SU-DHL-6 (cell line): ENCODE measurements around the gene TMC1.

Source experiments
- H2AFZ ChIP-seq: fragments of 200-600 bp; sonication (generic); 2 replicates; pipeline ENCODE4 v1.6.1; 2014; ENCODE audit warnings: low read depth, mild to moderate bottlenecking, moderate library complexity, mixed read lengths, antibody characterized with exemption, low read length; ENCODE audit not compliant: severe bottlenecking
- H3F3A ChIP-seq: fragments of 200-600 bp; shearing (Covaris generic); 2 replicates; pipeline ENCODE4 v1.6.0; 2016; ENCODE audit warnings: antibody characterized with exemption, mild to moderate bottlenecking; ENCODE audit not compliant: insufficient read depth
- H3K27ac ChIP-seq: fragments of 200-600 bp; sonication (generic); 2 replicates; pipeline ENCODE4 v1.5.1; 2016; ENCODE audit warnings: low read depth, mild to moderate bottlenecking, low read length, moderate library complexity, mixed read lengths
- H3K27me3 ChIP-seq: fragments of 200-600 bp; sonication (generic), shearing (Covaris generic); 2 replicates; pipeline ENCODE4 v1.6.0; 2014; ENCODE audit warnings: mild to moderate bottlenecking, low read length
- H3K36me3 ChIP-seq: fragments of 200-600 bp; sonication (generic); 2 replicates; pipeline ENCODE4 v1.6.1; 2014; ENCODE audit warnings: mild to moderate bottlenecking, low read length, mixed read lengths
- H3K4me2 ChIP-seq: fragments of 300-600, 200-600 bp; shearing (Covaris generic), sonication (generic); 2 replicates; pipeline ENCODE4 v1.6.0; 2014; ENCODE audit warnings: low read length, low read depth, mild to moderate bottlenecking; ENCODE audit not compliant: poor library complexity, severe bottlenecking
- H3K4me3 ChIP-seq: fragments of 200-600 bp; sonication (generic); 2 replicates; pipeline ENCODE4 v1.5.1; 2014; ENCODE audit warnings: antibody characterized with exemption, low read length, mild to moderate bottlenecking, mixed read lengths; ENCODE audit not compliant: insufficient read depth, poor library complexity, severe bottlenecking
- H3K79me2 ChIP-seq: fragments of 200-600 bp; sonication (generic); 2 replicates; pipeline ENCODE4 v1.6.1; 2014; ENCODE audit warnings: mild to moderate bottlenecking, low read length, moderate library complexity; ENCODE audit not compliant: insufficient read depth
- H3K9ac ChIP-seq: fragments of 200-600 bp; sonication (generic); 2 replicates; pipeline ENCODE4 v1.7.0; 2014; ENCODE audit warnings: mild to moderate bottlenecking, low read length
- H3K9me2 ChIP-seq: fragments of 200-600 bp; sonication (generic); replicated peaks from 2 replicates; pipeline ENCODE4 v1.6.1; 2014; ENCODE audit warnings: low read length; ENCODE audit not compliant: insufficient read depth
- H3K9me3 ChIP-seq: fragments of 200-600 bp; sonication (generic); 2 replicates; pipeline ENCODE4 v1.6.1; 2014; ENCODE audit warnings: low read length, mixed read lengths; ENCODE audit not compliant: insufficient read depth
- H4K20me1 ChIP-seq: fragments of 200-600 bp; sonication (generic); 2 replicates; pipeline ENCODE4 v1.6.1; 2014; ENCODE audit warnings: low read depth, mild to moderate bottlenecking, antibody characterized with exemption, low read length, moderate library complexity, mixed read lengths
- EZH2phosphoT487 ChIP-seq: fragments of 200-600 bp; sonication (generic), shearing (Covaris generic); conservative IDR thresholded peaks from 2 replicates; pipeline ENCODE4 v1.6.1; 2018; ENCODE audit warnings: mild to moderate bottlenecking, antibody characterized with exemption, low read length, moderate library complexity, mixed read lengths
- TF ChIP-seq, protein P1 (sequence below): fragments of 200-600 bp; sonication (generic); IDR thresholded peaks from one replicate; pipeline ENCODE4 v1.5.1; 2017; ENCODE audit warnings: antibody characterized with exemption, mild to moderate bottlenecking, low read length, moderate library complexity; ENCODE audit not compliant: insufficient read depth, poor library complexity, severe bottlenecking

Gene TMC1

DNA sequence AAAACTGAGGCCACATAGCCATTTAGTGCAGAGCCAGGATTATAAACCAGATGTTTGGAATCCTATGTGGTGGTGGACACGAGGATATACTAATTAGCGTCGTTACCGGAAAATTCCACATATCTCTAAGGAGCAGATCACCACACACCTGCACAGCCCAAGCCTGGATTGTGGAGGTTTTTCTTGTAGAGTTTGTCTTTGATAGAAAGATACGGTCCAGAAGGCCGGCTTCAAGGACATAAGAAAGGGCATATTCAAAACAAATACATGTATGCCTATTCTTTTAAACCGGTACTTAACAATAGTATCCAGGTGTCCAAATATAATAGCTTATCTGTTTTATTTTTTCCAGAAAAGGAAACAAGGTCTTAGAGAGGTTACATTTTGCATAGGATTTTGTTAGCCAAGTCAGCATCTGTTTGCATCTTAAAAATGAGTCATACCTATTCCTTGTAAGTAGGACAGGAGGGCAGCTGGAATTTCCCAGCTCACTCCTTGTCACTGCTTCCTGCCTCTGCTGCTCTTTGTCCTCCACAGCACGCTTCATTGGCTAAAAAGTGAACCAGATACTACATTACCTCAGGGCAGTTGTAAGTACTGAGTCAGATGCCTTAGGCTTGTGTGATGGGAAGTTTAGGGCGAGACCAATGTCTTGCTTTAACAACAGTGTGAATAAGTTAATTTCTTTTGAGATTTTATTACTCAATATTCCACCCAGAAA, 3.6 kb downstream of the TMC1 start:
- Histone ChIP-seq H3K9me3 (no peaks in the 10 kb centered on the region), H3K4me2 (no peak overlapping the region), H3K79me2 (no peaks in the 10 kb centered on the region), H3K36me3 (no peaks in the 10 kb centered on the region), H3K9me2 (no peaks in the 10 kb centered on the region), H3K9ac (no peak overlapping the region), H3F3A (no peaks in the 10 kb centered on the region), H3K27ac (no peak overlapping the region), H4K20me1 (no peaks in the 10 kb centered on the region), H3K4me3 (no peak overlapping the region), H3K27me3 (no peaks in the 10 kb centered on the region), H2AFZ (no peak overlapping the region)
- TF ChIP-seq EZH2phosphoT487 = no peak
- TF ChIP-seq, protein P1, sequence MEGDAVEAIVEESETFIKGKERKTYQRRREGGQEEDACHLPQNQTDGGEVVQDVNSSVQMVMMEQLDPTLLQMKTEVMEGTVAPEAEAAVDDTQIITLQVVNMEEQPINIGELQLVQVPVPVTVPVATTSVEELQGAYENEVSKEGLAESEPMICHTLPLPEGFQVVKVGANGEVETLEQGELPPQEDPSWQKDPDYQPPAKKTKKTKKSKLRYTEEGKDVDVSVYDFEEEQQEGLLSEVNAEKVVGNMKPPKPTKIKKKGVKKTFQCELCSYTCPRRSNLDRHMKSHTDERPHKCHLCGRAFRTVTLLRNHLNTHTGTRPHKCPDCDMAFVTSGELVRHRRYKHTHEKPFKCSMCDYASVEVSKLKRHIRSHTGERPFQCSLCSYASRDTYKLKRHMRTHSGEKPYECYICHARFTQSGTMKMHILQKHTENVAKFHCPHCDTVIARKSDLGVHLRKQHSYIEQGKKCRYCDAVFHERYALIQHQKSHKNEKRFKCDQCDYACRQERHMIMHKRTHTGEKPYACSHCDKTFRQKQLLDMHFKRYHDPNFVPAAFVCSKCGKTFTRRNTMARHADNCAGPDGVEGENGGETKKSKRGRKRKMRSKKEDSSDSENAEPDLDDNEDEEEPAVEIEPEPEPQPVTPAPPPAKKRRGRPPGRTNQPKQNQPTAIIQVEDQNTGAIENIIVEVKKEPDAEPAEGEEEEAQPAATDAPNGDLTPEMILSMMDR = no peak

DNA sequence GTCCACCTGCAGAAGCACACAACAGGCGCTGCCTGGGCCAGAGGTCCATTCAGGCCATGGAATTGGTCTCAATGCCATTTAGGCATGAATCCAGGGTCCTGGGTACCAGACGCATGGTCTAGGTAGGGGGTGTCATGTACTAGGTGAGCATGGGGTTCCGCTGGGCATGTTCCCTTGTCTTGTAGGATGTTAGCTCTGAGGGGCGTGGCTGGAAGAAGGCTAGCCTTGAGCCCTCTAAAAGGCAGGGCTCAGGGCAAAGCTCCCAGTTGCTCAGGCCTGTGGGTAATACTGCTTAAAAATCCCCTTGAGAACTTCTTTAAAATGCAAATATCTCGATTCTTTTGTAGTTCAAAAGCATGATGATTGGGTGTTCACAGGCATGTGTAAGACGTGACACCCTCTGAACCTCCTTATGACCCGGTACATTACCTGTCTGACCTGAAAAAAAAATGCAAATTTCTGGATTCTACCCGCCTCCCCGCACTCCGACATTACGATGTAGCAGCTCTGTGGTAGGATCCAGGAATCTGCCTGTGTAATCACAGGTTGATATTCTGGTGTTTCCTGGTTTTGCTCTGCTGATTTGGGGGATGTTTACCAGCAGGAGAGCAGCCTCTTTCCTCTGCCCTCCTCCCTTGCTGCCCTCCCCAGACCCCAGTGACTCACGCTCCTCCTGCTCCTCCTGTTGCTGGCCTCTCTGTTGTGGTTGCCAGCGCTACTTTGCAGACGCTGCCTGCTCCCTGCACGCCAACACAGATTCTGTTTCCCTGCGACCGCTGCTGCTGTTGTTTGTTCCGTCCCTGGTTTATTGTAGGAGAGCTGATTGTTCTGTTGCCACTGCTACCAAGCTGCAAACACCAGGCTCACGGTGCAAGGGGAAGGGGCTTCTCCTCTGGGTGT, 5.7 kb downstream of the TMC1 start:
- no peak overlapping the region for H2AFZ ChIP-seq
- H3K36me3 ChIP-seq = no peaks in the 10 kb centered on the region
- H3K79me2 ChIP-seq = no peaks in the 10 kb centered on the region
- H3K4me3 ChIP-seq = no peak overlapping the region
- H3K27ac ChIP-seq = no peak overlapping the region
- no peak for TF ChIP-seq EZH2phosphoT487
- TF ChIP-seq, protein P1 = no peak
- no peaks in the 10 kb centered on the region for H3F3A ChIP-seq
- no peak overlapping the region for H3K4me2 ChIP-seq
- H3K9me3 ChIP-seq = no peaks in the 10 kb centered on the region
- H3K9ac ChIP-seq = no peak overlapping the region
- no peaks in the 10 kb centered on the region for H4K20me1 ChIP-seq
- H3K9me2 ChIP-seq = no peaks in the 10 kb centered on the region
- H3K27me3 ChIP-seq = no peaks in the 10 kb centered on the region

DNA sequence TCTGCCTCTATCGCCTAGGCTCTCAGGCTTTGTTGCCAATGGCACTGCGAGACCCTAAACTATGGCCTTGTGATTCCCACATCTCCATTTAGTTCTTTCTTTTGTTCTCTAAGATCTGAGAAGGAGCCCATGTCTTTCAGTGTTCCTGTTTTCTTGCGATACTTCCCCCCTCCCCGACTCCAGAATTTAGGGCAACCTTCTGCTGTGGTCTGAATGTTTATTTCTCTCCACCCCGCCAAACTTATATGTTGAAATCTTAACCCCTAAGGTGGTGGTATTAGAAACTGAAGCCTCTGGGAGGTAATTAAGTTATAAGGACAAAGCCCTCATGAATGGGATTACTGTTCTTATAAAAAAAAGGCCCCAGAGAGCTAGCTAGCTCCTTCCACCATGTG, 6.4 kb downstream of the TMC1 start:
- Histone ChIP-seq H3K9me2 (no peaks in the 10 kb centered on the region), H4K20me1 (no peaks in the 10 kb centered on the region), H3F3A (no peaks in the 10 kb centered on the region), H3K9ac (no peak overlapping the region), H2AFZ (no peak overlapping the region), H3K4me2 (no peak overlapping the region), H3K27ac (no peak overlapping the region), H3K27me3 (no peaks in the 10 kb centered on the region), H3K4me3 (no peak overlapping the region), H3K9me3 (no peaks in the 10 kb centered on the region), H3K36me3 (no peaks in the 10 kb centered on the region), H3K79me2 (no peaks in the 10 kb centered on the region)
- TF ChIP-seq, protein P1 = no peak
- TF ChIP-seq EZH2phosphoT487 = no peak
